Stomach (tissue), 9 donors: ENCODE results near the gene DOCK2. TPM values are rescaled to one million over a fixed set of nuclear protein-coding genes. Genes with fewer than 3 reads are reported as not detected.
"Not testable (repeated sequence)": the region's sequence is repeated elsewhere in the genome, so short reads cannot be mapped to it uniquely, and the experiment has no call there.

ENCODE experiments used
- DNase-seq, 2 donors: peaks; one replicate each; pipeline versions ENCODE4 v3.0.0 to v3.0.0-alpha.2; 2013 to 2019
- H3K27ac ChIP-seq, 5 donors: fragments of 200-600 bp in 4 of 5; sonication (generic) in 4 of 5; one replicate each; pipeline ENCODE4 v1.5.1; 2013 to 2019; ENCODE audit warnings: mild to moderate bottlenecking in 1 of 5, moderate library complexity in 1 of 5
- H3K27me3 ChIP-seq, 3 donors: fragments of 200-600 bp; sonication (generic); one replicate each; pipeline ENCODE4 v1.5.1; 2017 to 2019; ENCODE audit warnings: mixed run types in 1 of 3
- H3K36me3 ChIP-seq, 4 donors: fragments of 200-600 bp; sonication (generic); 1 replicate in 3 of 4; 2 replicates in 1 of 4; pipeline ENCODE4 v1.5.1; 2016 to 2019
- H3K4me1 ChIP-seq, 4 donors: fragments of 200-600 bp; sonication (generic); one replicate each; pipeline ENCODE4 v1.5.1; 2016 to 2019
- H3K4me3 ChIP-seq, 4 donors: fragments of 200-600 bp; sonication (generic) in 3 of 4; one replicate each; pipeline ENCODE4 v1.5.1; 2016 to 2019; ENCODE audit warnings: mild to moderate bottlenecking in 1 of 4
- H3K9me3 ChIP-seq, 4 donors: fragments of 200-600 bp; sonication (generic); one replicate each; pipeline ENCODE4 v1.5.1; 2016 to 2019
- EP300 ChIP-seq: sonication (generic); formaldehyde crosslinking; IDR thresholded peaks from one replicate; pipeline ENCODE4 v1.6.1; 2017; ENCODE audit warnings: antibody characterized with exemption
- POLR2A ChIP-seq, 4 donors: fragments of 450-650 bp; IDR thresholded peaks; one replicate each; pipeline ENCODE4 v1.6.1; 2016; ENCODE audit warnings: antibody characterized with exemption in 4 of 4, control low read depth in 2 of 4, mild to moderate bottlenecking in 1 of 4, moderate library complexity in 1 of 4
- POLR2AphosphoS5 ChIP-seq, 3 donors: sonication (generic); formaldehyde crosslinking; IDR thresholded peaks; one replicate each; pipeline ENCODE4 v1.6.1; 2016; ENCODE audit warnings: antibody characterized with exemption in 3 of 3
- WGBS, 5 donors: extraction: QIAGEN DNeasy Blood & Tissue Kit in 3 of 5; methylation state at CpG; one replicate each; pipeline versions ENCODE4 v1.1.5 to v1.1.7; 2013 to 2018; 5-methylcytosine and 5-hydroxymethylcytosine counted together
- intact Hi-C: fragments of 100-400 bp; cut with DNase I; formaldehyde crosslinking; loops from one replicate; pipeline ENCODE4 v1.15.1; 2023; ENCODE audit warnings: low total_unique reads
- polyA plus RNA-seq, 3 donors: library from polyadenylated mRNA; stranded (reverse); fragments of 200-250 nt; gene quantifications; one replicate each; pipeline ENCODE4 v1.2.3, GENCODE V29; 2013
- total RNA-seq, 5 donors: library from RNA; depleted of rRNA; stranded (reverse); fragments of >200 nt; gene quantifications; one replicate each; pipeline versions ENCODE4 v1.1.0 to v1.2.3, GENCODE V29; 2014 to 2016
- TF ChIP-seq, protein P1 (sequence below), 7 experiments: fragments of 450-650 bp in 4 of 7; fragments of 200-600 bp in 3 of 7; sonication (generic) in 3 of 7; IDR thresholded peaks; one replicate each; pipeline ENCODE4 v1.5.1; 2016 to 2019; ENCODE audit warnings: antibody characterized with exemption in 7 of 7, control low read depth in 2 of 7, mild to moderate bottlenecking in 1 of 7
- donor health status: healthy with polysubstance abuse.
- donor health status: Bipolar disorder and iron deficiency.
- donor health status: healthy.

Gene DOCK2
- total and polyA plus RNA-seq, 8 donors = 2.1 to 50.2 (median 8.5) TPM

DNA sequence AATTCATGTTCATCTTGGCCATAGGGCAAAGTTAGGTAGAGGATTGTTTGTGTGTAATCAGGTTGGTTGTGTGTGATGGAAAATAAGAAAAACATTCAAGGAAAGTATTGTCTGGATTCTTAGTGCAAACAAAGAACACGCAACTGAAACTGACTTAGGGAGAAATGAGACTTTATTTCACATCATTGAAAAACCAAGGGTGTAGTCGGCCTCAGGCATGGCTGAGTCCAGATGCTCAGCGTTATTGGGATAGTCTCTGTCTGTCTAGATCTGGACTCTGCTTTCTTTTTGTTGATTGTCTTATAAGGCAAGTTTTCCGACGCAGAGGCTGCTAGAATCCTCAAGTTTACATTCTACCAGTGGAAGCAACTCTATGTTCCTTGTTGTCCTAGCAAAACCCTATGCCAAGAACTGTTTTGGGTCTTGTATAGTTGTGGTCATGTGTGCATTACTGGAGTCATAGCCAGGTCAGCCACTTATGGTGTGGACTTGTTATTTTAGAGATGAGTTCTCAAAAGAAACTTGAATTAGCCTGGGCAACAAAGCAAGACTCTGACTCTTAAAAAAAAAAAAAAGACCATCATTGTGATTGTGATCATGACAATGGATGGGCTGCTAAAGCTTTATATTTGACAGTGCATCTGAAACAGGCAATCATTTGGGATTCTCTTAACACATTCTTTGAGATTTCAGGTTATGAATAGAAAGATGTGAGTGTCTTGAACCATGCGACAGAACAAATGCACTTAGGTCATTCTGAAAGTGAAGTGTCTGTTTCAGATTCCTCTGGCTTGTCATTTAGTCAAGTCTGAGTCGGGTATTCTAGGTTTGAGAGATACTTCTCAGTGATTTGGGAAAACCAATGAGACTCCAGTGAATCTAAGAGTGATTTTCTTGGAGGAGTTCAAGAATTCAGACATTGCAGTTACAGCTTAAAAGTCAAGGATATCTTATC lies 82.6 kb downstream of the DOCK2 start:
- DNase-seq = no peak
- no peaks in the 10 kb centered on the region for H3K27me3 ChIP-seq
- H3K4me3 ChIP-seq = no peak overlapping the region
- no peaks in the 10 kb centered on the region for H3K9me3 ChIP-seq
- H3K27ac ChIP-seq = no peak overlapping the region
- H3K4me1 ChIP-seq = no peaks in the 10 kb centered on the region
- intact Hi-C loops = no loop called here
- no peak for TF ChIP-seq POLR2A (IDR thresholded peaks at IDR 0.05)
- no peak for TF ChIP-seq POLR2AphosphoS5 (IDR thresholded peaks at IDR 0.05)
- WGBS, 5 donors = 63 to 73% (median 68%) methylated on average over 7 of the region's 7 CpGs
- peaks cover 0 to 14% (median 4%) of the 10 kb centered on the region in 4 donors for H3K36me3 ChIP-seq

DNA sequence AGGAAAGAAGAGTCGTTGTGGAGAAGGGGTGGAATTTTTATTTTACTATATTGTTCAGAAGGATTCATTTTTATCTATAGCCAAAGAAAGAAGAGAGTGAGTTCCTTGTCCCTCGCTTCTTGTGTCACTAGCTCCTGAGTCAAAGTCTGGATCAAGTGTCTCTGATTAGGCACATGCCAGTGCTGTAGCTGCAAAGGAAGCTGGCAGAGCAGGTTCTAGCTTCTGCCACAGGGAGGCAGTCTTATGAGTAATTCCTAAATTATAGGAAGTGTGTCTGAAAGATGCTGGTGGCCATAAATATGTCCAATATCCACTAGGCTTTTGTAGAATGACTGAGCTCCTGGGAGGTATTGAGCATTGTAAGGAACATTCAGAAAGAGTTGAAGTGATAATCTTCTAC lies 84.7 kb downstream of the DOCK2 start:
- H3K27ac ChIP-seq = no peak overlapping the region
- H3K4me3 ChIP-seq = no peak overlapping the region
- DNase-seq = no peak
- intact Hi-C loops = no loop called here
- no peaks in the 10 kb centered on the region for H3K9me3 ChIP-seq
- TF ChIP-seq POLR2A (IDR thresholded peaks at IDR 0.05) = no peak
- H3K36me3 ChIP-seq = peaks cover 0 to 14% (median 4%) of the 10 kb centered on the region in 4 donors
- 79 to 94% (median 90%) methylated on average over 2 of the region's 2 CpGs for WGBS, 5 donors
- H3K4me1 ChIP-seq = no peaks in the 10 kb centered on the region
- no peaks in the 10 kb centered on the region for H3K27me3 ChIP-seq

DNA sequence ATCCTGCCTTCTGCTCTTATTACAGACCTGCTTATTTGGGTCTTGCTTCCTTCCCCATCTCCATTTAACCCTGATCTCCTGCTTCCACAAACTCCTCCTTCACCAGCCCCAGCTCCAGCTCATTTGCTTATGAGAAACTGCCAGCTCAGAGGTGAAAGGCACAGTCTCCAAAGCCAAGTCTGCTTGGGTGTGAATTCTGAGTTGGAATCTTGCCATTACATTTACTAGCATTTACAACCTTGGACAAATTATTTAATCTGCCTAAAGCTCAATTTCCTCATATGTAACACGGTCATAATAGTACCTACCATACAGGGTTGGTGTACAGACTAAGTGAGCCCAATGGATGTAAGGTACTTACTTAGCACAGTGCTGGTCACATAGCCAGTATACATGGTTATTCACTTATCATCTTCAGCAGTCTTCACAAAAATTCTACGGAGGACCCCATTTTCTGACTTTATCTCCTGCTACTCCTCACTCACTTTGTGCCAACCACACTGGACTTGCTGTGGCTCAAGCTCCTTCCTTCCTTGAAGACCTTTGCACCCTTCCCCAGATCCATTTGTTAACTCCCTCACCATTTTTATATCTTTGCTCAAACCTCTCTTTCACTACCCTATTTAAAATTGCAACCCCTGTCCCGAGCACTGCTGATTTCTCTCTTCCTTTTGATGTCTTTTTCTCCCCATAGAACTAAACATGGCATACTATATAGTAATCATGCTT lies 86.2 kb downstream of the DOCK2 start:
- Histone ChIP-seq H3K27me3 (no peaks in the 10 kb centered on the region), H3K36me3 (peaks cover 0 to 14% (median 4%) of the 10 kb centered on the region in 4 donors), H3K4me3 (no peak overlapping the region), H3K4me1 (no peaks in the 10 kb centered on the region), H3K27ac (no peak overlapping the region), H3K9me3 (no peaks in the 10 kb centered on the region)
- WGBS, 5 donors = 70 to 78% (median 72%) methylated on average over 3 of the region's 3 CpGs
- no peak for TF ChIP-seq EP300
- intact Hi-C loops = no loop called here
- no peak for DNase-seq

DNA sequence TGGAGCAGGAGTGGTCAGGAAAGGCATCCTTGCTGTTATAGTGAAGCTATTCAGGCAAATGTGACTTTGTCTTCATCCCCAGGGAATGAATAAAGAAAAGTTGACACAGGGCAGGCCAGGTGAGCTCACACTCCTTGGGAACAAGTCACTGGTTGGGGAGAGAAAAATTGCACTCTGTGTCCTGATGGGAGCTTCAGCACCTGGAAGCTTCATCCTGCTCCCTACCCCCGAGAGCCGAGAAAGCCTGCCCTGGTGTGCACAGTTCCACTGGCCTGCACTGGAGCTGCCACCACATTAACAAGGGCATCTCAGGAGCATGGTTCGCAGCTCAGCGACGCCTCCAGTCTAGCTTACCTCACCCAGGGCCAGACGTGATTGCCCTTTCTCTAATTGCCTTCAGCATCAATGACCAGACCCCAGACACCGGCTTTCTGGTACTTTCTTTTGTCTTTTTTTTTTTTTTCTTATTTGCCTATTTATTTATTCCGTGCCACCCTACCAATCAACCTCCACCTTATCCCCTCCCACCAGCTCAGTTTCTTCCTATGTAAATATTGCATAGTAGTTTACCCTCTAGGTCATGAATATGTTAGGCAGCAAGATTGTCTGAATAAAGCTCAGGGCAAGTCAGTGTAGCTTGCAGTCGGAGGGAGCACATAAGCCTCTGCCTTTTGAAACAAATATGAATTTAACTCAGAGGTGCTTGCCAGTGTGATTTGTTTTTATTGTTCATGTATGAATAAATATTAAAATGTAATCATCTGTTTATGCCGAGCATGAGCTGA lies 87.4 kb downstream of the DOCK2 start:
- DNase-seq = no peak
- Histone ChIP-seq H3K4me3 (no peak overlapping the region), H3K27me3 (no peaks in the 10 kb centered on the region), H3K27ac (no peak overlapping the region), H3K4me1 (no peaks in the 10 kb centered on the region), H3K9me3 (no peaks in the 10 kb centered on the region), H3K36me3 (peaks cover 0 to 14% (median 0%) of the 10 kb centered on the region in 4 donors)
- intact Hi-C loops = no loop called here
- 59 to 71% (median 66%) methylated on average over 10 of the region's 10 CpGs for WGBS, 5 donors
- TF ChIP-seq, protein P1, sequence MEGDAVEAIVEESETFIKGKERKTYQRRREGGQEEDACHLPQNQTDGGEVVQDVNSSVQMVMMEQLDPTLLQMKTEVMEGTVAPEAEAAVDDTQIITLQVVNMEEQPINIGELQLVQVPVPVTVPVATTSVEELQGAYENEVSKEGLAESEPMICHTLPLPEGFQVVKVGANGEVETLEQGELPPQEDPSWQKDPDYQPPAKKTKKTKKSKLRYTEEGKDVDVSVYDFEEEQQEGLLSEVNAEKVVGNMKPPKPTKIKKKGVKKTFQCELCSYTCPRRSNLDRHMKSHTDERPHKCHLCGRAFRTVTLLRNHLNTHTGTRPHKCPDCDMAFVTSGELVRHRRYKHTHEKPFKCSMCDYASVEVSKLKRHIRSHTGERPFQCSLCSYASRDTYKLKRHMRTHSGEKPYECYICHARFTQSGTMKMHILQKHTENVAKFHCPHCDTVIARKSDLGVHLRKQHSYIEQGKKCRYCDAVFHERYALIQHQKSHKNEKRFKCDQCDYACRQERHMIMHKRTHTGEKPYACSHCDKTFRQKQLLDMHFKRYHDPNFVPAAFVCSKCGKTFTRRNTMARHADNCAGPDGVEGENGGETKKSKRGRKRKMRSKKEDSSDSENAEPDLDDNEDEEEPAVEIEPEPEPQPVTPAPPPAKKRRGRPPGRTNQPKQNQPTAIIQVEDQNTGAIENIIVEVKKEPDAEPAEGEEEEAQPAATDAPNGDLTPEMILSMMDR (IDR thresholded peaks at IDR 0.05) = no peak
- TF ChIP-seq EP300 (no peak), POLR2A (IDR thresholded peaks at IDR 0.05) (no peak), POLR2AphosphoS5 (IDR thresholded peaks at IDR 0.05) (no peak)

DNA sequence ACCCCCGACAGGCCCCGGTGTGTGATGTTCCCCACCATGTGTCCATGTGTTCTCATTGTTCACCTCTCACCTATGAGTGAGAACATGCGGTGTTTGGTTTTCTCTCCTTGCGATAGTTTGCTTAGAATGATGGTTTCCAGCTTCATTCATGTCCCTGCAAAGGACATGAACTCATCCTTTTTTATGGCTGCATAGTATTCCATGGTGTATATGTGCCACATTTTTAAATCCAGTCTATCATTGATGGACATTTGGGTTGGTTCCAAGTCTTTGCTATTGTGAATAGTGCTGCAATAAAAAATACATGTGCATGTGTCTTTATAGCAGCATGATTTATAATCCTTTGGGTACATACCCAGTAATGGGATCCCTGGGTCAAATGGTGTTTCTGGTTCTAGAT lies 88.6 kb downstream of the DOCK2 start:
- H3K27ac ChIP-seq, H3K4me3 ChIP-seq, H3K36me3 ChIP-seq, H3K9me3 ChIP-seq, intact Hi-C loops, H3K4me1 ChIP-seq, DNase-seq, H3K27me3 ChIP-seq: not testable (repeated sequence)
- 95 to 100% (median 98%) methylated on average over 4 of the region's 4 CpGs for WGBS, 5 donors

DNA sequence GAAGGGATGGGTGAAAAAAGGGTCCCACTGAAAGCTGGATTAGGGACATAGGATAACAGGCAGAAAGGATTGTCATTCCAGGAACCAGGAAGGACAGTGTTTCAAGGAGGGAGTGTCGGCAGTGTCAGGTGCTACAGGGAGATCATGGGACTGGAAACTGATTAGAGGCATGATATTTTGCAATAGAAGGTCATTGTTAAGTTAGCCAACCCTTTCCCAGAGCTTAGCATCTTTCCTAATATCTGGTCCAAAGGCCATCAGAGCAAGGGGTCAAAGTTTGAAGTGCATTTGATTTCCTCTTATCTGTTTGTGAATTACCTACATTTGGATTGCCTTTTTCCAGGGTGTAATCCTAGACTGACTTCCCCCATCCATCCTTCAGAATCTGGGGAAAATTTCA lies 91.3 kb downstream of the DOCK2 start:
- Histone ChIP-seq H3K27ac (no peak overlapping the region), H3K4me1 (no peaks in the 10 kb centered on the region), H3K36me3 (no peaks in the 10 kb centered on the region), H3K4me3 (no peak overlapping the region), H3K9me3 (no peaks in the 10 kb centered on the region), H3K27me3 (no peaks in the 10 kb centered on the region)
- TF ChIP-seq POLR2A (IDR thresholded peaks at IDR 0.05) (no peak), POLR2AphosphoS5 (IDR thresholded peaks at IDR 0.05) (no peak)
- no peak for DNase-seq
- 68 to 90% (median 82%) methylated on average over 1 of the region's 1 CpG for WGBS, 5 donors
- intact Hi-C loops = no loop called here
